NB4 (cell line): ENCODE results near the gene WNT2.

Experiments
- POLR2A ChIP-seq: IDR thresholded peaks from 2 replicates; pipeline ENCODE4 v1.6.1; 2011; ENCODE audit warnings: mild to moderate bottlenecking; ENCODE audit not compliant: insufficient read length; ENCODE audit errors: extremely low read depth
- TF ChIP-seq, protein P1 (sequence below): IDR thresholded peaks from one replicate; pipeline ENCODE4 v1.5.1; 2012; ENCODE audit warnings: low read depth, low read length
- TF ChIP-seq, protein P2 (sequence below): IDR thresholded peaks from 2 replicates; pipeline ENCODE4 v1.6.1; 2011; ENCODE audit warnings: low read depth, low read length

DNA sequence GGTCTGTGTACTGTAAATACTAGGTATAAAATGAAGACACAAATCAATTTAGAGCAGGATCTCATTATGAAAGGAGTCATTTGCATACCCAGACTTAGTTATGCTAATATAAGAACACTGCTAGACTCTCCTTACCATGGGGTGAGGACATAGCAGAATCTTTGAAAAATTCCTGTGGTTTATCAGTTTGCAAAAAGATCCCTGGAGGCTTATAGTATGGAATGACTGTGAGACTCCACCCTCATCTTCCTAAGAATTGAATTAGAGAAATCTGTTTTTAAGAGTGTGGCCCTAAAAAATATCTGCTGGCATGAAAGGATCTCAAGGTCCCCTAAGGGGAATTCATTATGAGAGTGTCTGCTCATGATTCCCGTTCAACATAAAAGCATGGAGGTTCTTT lies 63.2 kb downstream of the WNT2 start:
- TF ChIP-seq, protein P1, sequence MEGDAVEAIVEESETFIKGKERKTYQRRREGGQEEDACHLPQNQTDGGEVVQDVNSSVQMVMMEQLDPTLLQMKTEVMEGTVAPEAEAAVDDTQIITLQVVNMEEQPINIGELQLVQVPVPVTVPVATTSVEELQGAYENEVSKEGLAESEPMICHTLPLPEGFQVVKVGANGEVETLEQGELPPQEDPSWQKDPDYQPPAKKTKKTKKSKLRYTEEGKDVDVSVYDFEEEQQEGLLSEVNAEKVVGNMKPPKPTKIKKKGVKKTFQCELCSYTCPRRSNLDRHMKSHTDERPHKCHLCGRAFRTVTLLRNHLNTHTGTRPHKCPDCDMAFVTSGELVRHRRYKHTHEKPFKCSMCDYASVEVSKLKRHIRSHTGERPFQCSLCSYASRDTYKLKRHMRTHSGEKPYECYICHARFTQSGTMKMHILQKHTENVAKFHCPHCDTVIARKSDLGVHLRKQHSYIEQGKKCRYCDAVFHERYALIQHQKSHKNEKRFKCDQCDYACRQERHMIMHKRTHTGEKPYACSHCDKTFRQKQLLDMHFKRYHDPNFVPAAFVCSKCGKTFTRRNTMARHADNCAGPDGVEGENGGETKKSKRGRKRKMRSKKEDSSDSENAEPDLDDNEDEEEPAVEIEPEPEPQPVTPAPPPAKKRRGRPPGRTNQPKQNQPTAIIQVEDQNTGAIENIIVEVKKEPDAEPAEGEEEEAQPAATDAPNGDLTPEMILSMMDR = no peak
- no peak for TF ChIP-seq POLR2A
- TF ChIP-seq, protein P2, sequence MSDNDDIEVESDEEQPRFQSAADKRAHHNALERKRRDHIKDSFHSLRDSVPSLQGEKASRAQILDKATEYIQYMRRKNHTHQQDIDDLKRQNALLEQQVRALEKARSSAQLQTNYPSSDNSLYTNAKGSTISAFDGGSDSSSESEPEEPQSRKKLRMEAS = no peak
